H1 (cell line): Measurements from ENCODE around the gene RDH5. TPM values are rescaled to one million over a fixed set of nuclear protein-coding genes. Genes with fewer than 3 reads are reported as not detected.

Source experiments
- CTCF ChIA-PET: fragments of 300-600 bp; sonication (Branson Sonifier 250); formaldehyde crosslinking; loops from one replicate; lab custom pipeline; 2021; ENCODE audit not compliant: partially characterized antibody; lab: Charles Lee
- POLR2A ChIA-PET: fragments of 300-600 bp; sonication (Branson Sonifier 250); formaldehyde crosslinking; loops from one replicate; lab custom pipeline; 2021; ENCODE audit warnings: inconsistent platforms; ENCODE audit not compliant: partially characterized antibody; lab: Charles Lee
- DNase-seq, 2 experiments: peaks; one replicate each; pipeline versions ENCODE4 v3.0.0 to v3.0.0-alpha.2; 2010 to 2022; ENCODE audit warnings: low spot score in 2 of 2, low read depth in 1 of 2, mixed read lengths in 1 of 2
- FAIRE-seq: peaks from 2 replicates; lab custom pipeline; 2011; peaks lifted over from hg19 to GRCh38; lab: Jason Lieb, UNC
- H2AFZ ChIP-seq: 2 replicates; pipeline ENCODE4 v1.8.1; 2012; ENCODE audit warnings: low read length, inconsistent platforms
- H2AK5ac ChIP-seq: 2 replicates; pipeline ENCODE4 v1.6.1; 2013; ENCODE audit warnings: low read depth, low read length
- H2BK120ac ChIP-seq: replicated peaks from 2 replicates; pipeline ENCODE3; 2013; ENCODE audit warnings: low read depth, low read length, inconsistent platforms
- H2BK12ac ChIP-seq: 2 replicates; pipeline ENCODE4 v1.6.1; 2013; ENCODE audit warnings: low read depth, low read length
- H2BK15ac ChIP-seq: 2 replicates; pipeline ENCODE4 v1.6.1; 2013; ENCODE audit warnings: low read length
- H2BK20ac ChIP-seq: 2 replicates; pipeline ENCODE4 v1.6.1; 2013; ENCODE audit warnings: low read length
- H2BK5ac ChIP-seq: 2 replicates; pipeline ENCODE4 v1.6.1; 2013; ENCODE audit warnings: low read depth, low read length
- H3K14ac ChIP-seq: 2 replicates; pipeline ENCODE4 v1.6.1; 2013; ENCODE audit warnings: inconsistent platforms; ENCODE audit not compliant: insufficient read length
- H3K18ac ChIP-seq: 2 replicates; pipeline ENCODE4 v1.6.1; 2013; ENCODE audit warnings: low read length; ENCODE audit errors: extremely low read depth
- H3K23ac ChIP-seq: 2 replicates; pipeline ENCODE4 v1.6.1; 2013; ENCODE audit warnings: inconsistent platforms; ENCODE audit not compliant: insufficient read length
- H3K23me2 ChIP-seq: 2 replicates; pipeline ENCODE4 v1.6.1; 2013; ENCODE audit warnings: low read depth, low read length
- H3K27ac ChIP-seq: 2 replicates; pipeline ENCODE4 v1.6.1; 2011; ENCODE audit warnings: low read depth, low read length, inconsistent platforms
- H3K27me3 ChIP-seq, 4 experiments: replicated peaks in 1 of 4; 1 replicate in 1 of 4; 2 replicates in 3 of 4; pipeline versions ENCODE4 v1.6.1 to v1.8.1; 2011 to 2013; ENCODE audit warnings: low read length in 3 of 4, mild to moderate bottlenecking in 3 of 4, inconsistent platforms in 2 of 4, mixed read lengths in 2 of 4, moderate library complexity in 1 of 4; ENCODE audit not compliant: control insufficient read depth in 3 of 4, insufficient read depth in 3 of 4; ENCODE audit errors: extremely low read depth in 1 of 4
- H3K36me3 ChIP-seq, 4 experiments: 2 replicates each; pipeline versions ENCODE4 v1.6.1 to v1.8.1; 2011 to 2013; ENCODE audit warnings: mild to moderate bottlenecking in 4 of 4, low read length in 3 of 4, moderate library complexity in 2 of 4, control low read depth in 1 of 4, inconsistent platforms in 1 of 4; ENCODE audit not compliant: insufficient read depth in 4 of 4, control insufficient read depth in 2 of 4
- H3K4ac ChIP-seq: replicated peaks from 2 replicates; pipeline ENCODE3; 2013; ENCODE audit warnings: low read length, low read depth, mixed read lengths, inconsistent platforms; ENCODE audit not compliant: insufficient read length
- H3K4me1 ChIP-seq, 4 experiments: replicated peaks in 1 of 4; 1 replicate in 1 of 4; 2 replicates in 3 of 4; pipeline versions ENCODE4 v1.6.1 to v1.8.1; 2011 to 2013; ENCODE audit warnings: low read length in 3 of 4, inconsistent platforms in 2 of 4, mixed read lengths in 1 of 4; ENCODE audit not compliant: insufficient read depth in 4 of 4, control insufficient read depth in 3 of 4
- H3K4me2 ChIP-seq, 2 experiments: 2 replicates each; pipeline versions ENCODE4 v1.6.1 to v1.8.1; 2011 to 2013; ENCODE audit warnings: low read depth in 2 of 2, low read length in 2 of 2, control low read depth in 1 of 2, inconsistent platforms in 1 of 2, mild to moderate bottlenecking in 1 of 2; ENCODE audit not compliant: insufficient read depth in 1 of 2
- H3K4me3 ChIP-seq, 4 experiments: fragments of 200-600, 300-600 bp in 1 of 4; sonication (generic), shearing (Covaris generic), sonication (Bioruptor Twin) in 1 of 4; 2 replicates each; pipeline versions ENCODE4 v1.5.1 to v1.8.1; 2011 to 2016; ENCODE audit warnings: low read length in 4 of 4, low read depth in 3 of 4, control low read depth in 2 of 4, inconsistent platforms in 2 of 4, mild to moderate bottlenecking in 2 of 4, mixed read lengths in 1 of 4, moderate library complexity in 1 of 4; ENCODE audit not compliant: insufficient read depth in 2 of 4; ENCODE audit errors: extremely low read depth in 1 of 4
- H3K56ac ChIP-seq: replicated peaks from 2 replicates; pipeline ENCODE3; 2013; ENCODE audit warnings: low read depth, mild to moderate bottlenecking, mixed read lengths, low read length, inconsistent platforms; ENCODE audit not compliant: insufficient read length
- H3K79me1 ChIP-seq: 2 replicates; pipeline ENCODE4 v1.6.1; 2013; ENCODE audit warnings: low read depth, low read length, control low read depth
- H3K79me2 ChIP-seq, 2 experiments: 2 replicates each; pipeline versions ENCODE4 v1.6.1 to v1.8.1; 2012 to 2013; ENCODE audit warnings: low read length in 2 of 2, mild to moderate bottlenecking in 2 of 2, inconsistent platforms in 1 of 2; ENCODE audit not compliant: insufficient read depth in 2 of 2, control insufficient read depth in 1 of 2
- H3K9ac ChIP-seq, 4 experiments: replicated peaks in 1 of 4; 1 replicate in 1 of 4; 2 replicates in 3 of 4; pipeline versions ENCODE4 v1.6.1 to v1.8.1; 2011 to 2013; ENCODE audit warnings: low read depth in 3 of 4, low read length in 3 of 4, control low read depth in 2 of 4, mild to moderate bottlenecking in 2 of 4, moderate library complexity in 2 of 4, inconsistent platforms in 1 of 4; ENCODE audit errors: extremely low read depth in 1 of 4
- H3K9me3 ChIP-seq, 2 experiments: 2 replicates each; pipeline versions ENCODE4 v1.6.1 to v1.8.1; 2012 to 2013; ENCODE audit warnings: mild to moderate bottlenecking in 2 of 2, moderate library complexity in 2 of 2, control low read depth in 1 of 2, inconsistent platforms in 1 of 2, low read depth in 1 of 2, low read length in 1 of 2, mixed read lengths in 1 of 2; ENCODE audit not compliant: insufficient read depth in 2 of 2
- H4K20me1 ChIP-seq, 2 experiments: replicated peaks in 1 of 2; 2 replicates each; pipeline versions ENCODE3 to v1.8.1; 2011 to 2013; ENCODE audit warnings: inconsistent platforms in 2 of 2, low read length in 2 of 2, mild to moderate bottlenecking in 1 of 2; ENCODE audit not compliant: insufficient read depth in 2 of 2, control insufficient read depth in 1 of 2
- H4K5ac ChIP-seq: 2 replicates; pipeline ENCODE4 v1.6.1; 2013; ENCODE audit warnings: low read length, low read depth, mixed read lengths, inconsistent platforms; ENCODE audit not compliant: insufficient read length
- H4K8ac ChIP-seq: 2 replicates; pipeline ENCODE4 v1.8.0; 2013; ENCODE audit warnings: mild to moderate bottlenecking, moderate library complexity, low read length, inconsistent platforms; ENCODE audit not compliant: insufficient read depth; ENCODE audit errors: extremely low read depth
- H4K91ac ChIP-seq: replicated peaks from 2 replicates; pipeline ENCODE3; 2013; ENCODE audit warnings: low read length, mixed read lengths, inconsistent platforms; ENCODE audit not compliant: insufficient read length
- KDM4A ChIP-seq: IDR thresholded peaks from one replicate; pipeline ENCODE4 v1.7.1; 2012; ENCODE audit warnings: low read depth, mild to moderate bottlenecking, moderate library complexity, low read length, inconsistent platforms; ENCODE audit not compliant: severe bottlenecking
- ZNF274 ChIP-seq: IDR thresholded peaks from 2 replicates; pipeline ENCODE4 v1.7.0; 2012; ENCODE audit warnings: low read length, borderline replicate concordance; ENCODE audit errors: extremely low read depth
- WGBS, 2 experiments: shearing (Covaris generic) in 1 of 2; methylation state at CpG; one replicate each; pipeline versions ENCODE4 v1.1.6 to v1.1.7; 2013 to 2015; ENCODE audit warnings: low lambda C conversion rate in 2 of 2, mixed read lengths in 2 of 2, inconsistent platforms in 1 of 2, low coverage in 1 of 2, missing lambda C conversion rate in 1 of 2; ENCODE audit not compliant: insufficient replicate concordance in 2 of 2, insufficient coverage in 1 of 2, insufficient read length in 1 of 2; ENCODE audit errors: extremely low coverage in 1 of 2, missing lambda C conversion rate in 1 of 2; 5-methylcytosine and 5-hydroxymethylcytosine counted together
- polyA plus RNA-seq, 7 experiments: library from polyadenylated mRNA; depleted of rRNA in 3 of 7; stranded (reverse) in 5 of 7; unstranded in 2 of 7; fragments of >200 nt in 5 of 7; fragments of 200-250 nt in 2 of 7; gene quantifications; 1 replicate in 5 of 7; 2 replicates in 1 of 7; 4 replicates in 1 of 7; pipeline versions ENCODE4 v1.2.1 to v1.2.3, GENCODE V29; 2011 to 2013; ENCODE audit warnings: missing spikeins in 2 of 7, mixed read lengths in 2 of 7
- total RNA-seq: library from RNA; stranded (reverse); fragmentation: NEBNext Ultra II Directional; extraction: Animal tissue kit (Norgen Biotek cat#: 25700); gene quantifications from 2 replicates; pipeline ENCODE4 v1.2.1, GENCODE V29; 2021

Gene RDH5
- total and polyA plus RNA-seq, 2 of the 8 experiments (the other 6 are each of a cell fraction or from before 2014, with no cell fraction given) = 4.2 to 6.0 TPM

DNA sequence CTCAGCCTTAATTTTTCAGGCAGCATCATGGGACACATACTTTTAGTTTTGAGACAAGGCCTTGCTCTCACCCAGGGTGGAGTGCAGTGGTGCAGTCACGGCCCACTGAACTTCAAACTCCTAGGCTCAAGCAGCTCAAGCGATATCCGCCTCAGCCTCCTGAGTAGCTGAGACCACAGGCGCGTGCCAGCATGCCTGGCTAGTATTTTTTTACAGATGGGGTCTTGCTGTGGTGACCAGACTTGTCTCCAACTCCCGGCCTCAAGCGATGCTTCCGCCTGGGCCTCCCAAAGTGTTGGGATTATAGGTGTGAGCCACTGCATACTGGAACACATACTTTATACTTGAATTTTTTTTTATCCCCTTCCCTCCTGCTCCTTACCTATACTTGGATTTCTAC lies 2.8 kb downstream of the RDH5 start:
- Histone ChIP-seq H2BK5ac (no peak overlapping the region), H2BK15ac (no peak overlapping the region), H3K9me3 (no peaks in the 10 kb centered on the region), H4K91ac (no peak overlapping the region), H3K9ac (no peak overlapping the region), H3K4me3 (no peak overlapping the region), H3K27me3 (no peaks in the 10 kb centered on the region), H3K18ac (no peak overlapping the region), H3K4me1 (peaks cover 4 to 23% (median 16%) of the 10 kb centered on the region in 4 experiments), H3K4me2 (no peak overlapping the region), H2BK20ac (no peak overlapping the region), H3K23ac (no peak overlapping the region), H3K14ac (no peak overlapping the region), H2BK120ac (no peak overlapping the region), H3K4ac (no peak overlapping the region), H2BK12ac (no peak overlapping the region), H3K79me2 (peaks cover 0 to 14% of the 10 kb centered on the region in 2 experiments; a peak in 2 of 4 replicates), H4K20me1 (peaks cover 4 to 6% of the 10 kb centered on the region in 2 experiments), H4K8ac (no peak overlapping the region), H4K5ac (no peak overlapping the region), H2AFZ (no peak overlapping the region), H3K79me1 (peaks cover 5% of the 10 kb centered on the region; the same call in 1 of the 2 replicates), H3K23me2 (peaks cover 4% of the 10 kb centered on the region; the same call in 1 of the 2 replicates), H3K56ac (no peak overlapping the region), H3K36me3 (peaks cover 6 to 29% (median 16%) of the 10 kb centered on the region in 4 experiments; a peak in 5 of 8 replicates), H2AK5ac (no peak overlapping the region), H3K27ac (no peak overlapping the region)
- FAIRE-seq (no peak), DNase-seq (no peak)
- POLR2A ChIA-PET = interaction anchor here (0.8 to 8.3 kb wide), 6 partner anchors 7 to 36 kb away, joined by 3 to 103 read pairs (median 10); partner anchors contain the start of genes CD63 and ITGA7
- CTCF ChIA-PET = interaction anchor here (0.6 to 11.1 kb wide), 8 partner anchors 14 to 104 kb away, joined by 3 to 229 read pairs (median 6); partner anchors contain the start of gene ITGA7
- WGBS, 2 experiments = 98% methylated on average over 8 of the region's 8 CpGs; no CpG with 5 or more reads in 1 of the 2 experiments
- TF ChIP-seq ZNF274 (no peak), KDM4A (no peak)
